NCI-H82 (cell line): ENCODE measurements around the gene MKKS.
A peak's percentile ranks its signal among the peaks of the same experiment; 100 is the strongest.
"Not testable (repeated sequence)": the region's sequence is repeated elsewhere in the genome, so short reads cannot be mapped to it uniquely, and the experiment has no call there.

Source experiments
- DNase-seq: peaks from one replicate; lab custom pipeline; 2025; lab: John Stamatoyannopoulos, UW

MKKS gene

DNA sequence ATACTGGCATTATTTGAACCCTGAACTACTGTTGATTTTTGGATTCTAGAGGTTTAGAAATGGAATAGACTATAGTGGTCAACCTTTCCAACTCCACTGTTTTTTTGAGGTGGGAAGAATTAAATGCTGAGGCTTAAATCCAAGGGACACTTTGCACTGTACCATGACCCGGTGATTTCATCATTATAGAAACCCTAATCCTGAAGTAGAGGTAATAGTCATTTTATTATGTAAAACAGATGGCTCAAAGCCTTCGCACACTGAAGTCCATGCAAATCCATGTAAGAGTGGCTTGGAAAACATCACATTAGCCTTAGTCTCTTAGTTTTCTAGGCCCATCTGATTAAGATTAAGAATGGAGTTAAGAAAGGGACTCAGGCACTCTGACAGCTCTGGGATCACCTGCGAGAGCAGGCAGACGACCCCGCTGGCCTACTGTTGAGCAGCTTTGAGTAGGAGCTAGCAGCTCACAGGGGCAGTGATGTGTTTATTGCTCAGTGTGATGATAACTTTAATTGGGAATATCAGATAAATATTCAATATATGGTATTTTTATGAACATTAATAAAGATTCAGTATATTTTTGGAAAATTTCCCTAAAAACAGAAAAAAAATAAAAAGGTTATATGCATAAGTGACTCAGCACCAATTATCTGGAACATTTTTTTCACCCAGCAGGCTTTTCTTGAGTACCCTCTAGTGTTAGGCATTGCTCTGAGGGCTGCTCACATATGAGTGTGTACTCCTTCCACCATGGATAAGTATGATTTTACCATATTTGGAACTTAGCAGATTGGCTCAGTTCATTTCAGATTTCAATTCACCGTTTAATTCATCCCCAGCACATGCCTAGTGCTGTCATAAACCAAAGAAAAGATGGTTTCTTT, 14.5 kb upstream of the MKKS start:
- peak; percentile 83 for DNase-seq

DNA sequence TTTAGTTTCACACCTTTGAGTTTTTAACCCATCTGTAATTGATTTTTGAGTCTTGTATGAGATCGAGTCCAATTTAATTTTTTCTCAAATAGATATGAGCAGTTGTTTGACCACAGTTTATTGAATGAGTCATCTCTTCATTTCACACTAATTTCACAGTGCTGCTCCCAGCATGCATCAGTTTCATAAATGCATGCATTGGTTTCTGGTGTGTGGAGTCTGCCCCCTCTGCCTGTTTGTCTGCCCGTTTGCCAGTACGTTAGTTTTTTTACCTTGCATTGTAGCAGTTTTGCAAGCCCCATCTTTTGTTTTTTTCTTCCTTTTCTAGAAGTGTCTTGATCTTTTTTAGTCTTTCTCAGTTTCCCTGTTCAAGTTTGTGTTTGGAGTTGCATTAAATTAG, 13.0 kb upstream of the MKKS start:
- no peak for DNase-seq

DNA sequence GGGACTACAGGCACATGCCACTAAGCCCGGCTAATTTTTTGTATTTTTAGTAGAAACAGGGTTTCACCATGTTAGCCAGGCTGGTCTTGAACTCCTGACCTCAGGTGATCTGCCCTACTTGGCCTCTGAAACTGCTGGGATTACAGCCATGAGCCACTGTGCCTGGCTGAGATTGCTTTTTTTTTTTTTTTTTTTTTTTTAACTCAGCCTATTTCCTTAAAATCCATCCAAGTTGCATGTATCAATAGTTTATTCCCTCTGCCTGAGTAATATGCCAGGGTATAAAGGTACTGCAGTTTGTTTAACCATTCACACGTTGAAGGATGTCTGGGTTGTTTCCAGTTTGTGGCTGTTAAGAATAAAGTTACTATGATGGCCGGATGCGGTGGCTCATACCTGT, 11.7 kb upstream of the MKKS start:
- DNase-seq, result no peak

DNA sequence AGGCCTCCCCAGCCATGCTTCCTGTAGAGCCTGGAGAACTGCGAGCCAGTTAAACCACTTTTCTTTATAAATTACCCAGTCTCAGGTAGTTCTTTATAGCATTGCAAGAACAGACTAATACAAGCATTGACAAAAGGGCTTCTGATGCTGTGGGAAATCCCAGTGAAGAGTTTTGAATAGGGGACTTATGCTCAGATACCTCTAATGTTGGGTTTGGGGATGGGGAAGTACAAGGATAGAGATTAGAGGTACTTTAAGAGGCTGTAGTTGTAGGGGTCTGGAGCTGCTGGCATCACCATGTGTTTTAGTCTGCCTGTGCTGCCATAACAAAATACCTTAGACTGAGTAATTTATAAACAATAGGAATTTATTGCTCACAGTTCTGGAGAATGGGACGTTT, 9.9 kb upstream of the MKKS start:
- no peak for DNase-seq

DNA sequence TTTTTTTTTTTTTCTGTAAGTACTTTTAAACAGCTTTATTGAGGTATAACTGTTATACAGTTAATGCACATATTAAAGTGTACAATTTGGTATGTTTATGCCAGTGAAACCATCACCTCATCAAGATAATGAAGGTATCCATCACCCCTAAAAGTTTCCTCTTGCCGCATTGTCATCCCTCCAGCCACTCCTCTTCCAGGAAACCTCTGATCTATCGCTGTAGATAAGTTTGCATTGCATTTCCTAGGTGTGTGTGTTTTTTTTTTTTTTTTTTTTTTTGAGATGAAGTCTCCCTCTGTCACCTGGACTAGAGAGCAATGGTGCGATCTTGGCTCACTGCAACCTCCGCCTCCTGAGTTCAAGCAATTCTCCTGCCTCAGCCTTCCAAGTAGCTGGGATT, 4.2 kb upstream of the MKKS start:
- DNase-seq, result no peak

DNA sequence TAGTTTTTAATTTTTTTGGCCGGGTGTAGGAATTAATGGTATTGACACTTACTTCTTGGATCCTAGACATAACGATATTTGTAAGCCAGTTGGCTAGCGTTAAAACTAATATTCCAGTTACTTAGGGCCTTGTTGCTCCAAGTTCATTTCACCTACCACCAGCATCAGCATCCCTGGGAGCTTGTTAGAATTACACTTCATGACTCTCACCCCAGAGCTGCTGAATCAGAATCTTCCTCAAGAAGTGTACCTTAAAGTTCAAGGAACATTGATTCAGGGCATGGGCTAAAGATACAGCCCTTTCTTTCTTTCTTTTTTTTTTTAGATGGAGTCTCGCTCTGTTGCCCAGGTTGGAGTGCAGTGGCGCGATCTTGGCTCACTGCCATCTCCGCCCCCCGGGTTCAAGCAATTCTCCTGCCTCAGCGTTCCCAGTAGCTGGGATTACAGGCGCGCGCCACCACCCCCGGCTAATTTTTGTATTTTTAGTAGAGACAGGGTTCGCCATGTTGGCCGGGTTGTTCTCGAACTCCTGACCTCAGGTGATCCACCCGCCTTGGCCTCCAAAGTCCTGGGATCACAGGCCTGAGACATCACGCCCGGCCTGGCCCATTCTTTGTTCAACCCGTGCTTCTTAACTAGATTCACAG, 2.2 kb upstream of the MKKS start:
- DNase-seq, result no peak

DNA sequence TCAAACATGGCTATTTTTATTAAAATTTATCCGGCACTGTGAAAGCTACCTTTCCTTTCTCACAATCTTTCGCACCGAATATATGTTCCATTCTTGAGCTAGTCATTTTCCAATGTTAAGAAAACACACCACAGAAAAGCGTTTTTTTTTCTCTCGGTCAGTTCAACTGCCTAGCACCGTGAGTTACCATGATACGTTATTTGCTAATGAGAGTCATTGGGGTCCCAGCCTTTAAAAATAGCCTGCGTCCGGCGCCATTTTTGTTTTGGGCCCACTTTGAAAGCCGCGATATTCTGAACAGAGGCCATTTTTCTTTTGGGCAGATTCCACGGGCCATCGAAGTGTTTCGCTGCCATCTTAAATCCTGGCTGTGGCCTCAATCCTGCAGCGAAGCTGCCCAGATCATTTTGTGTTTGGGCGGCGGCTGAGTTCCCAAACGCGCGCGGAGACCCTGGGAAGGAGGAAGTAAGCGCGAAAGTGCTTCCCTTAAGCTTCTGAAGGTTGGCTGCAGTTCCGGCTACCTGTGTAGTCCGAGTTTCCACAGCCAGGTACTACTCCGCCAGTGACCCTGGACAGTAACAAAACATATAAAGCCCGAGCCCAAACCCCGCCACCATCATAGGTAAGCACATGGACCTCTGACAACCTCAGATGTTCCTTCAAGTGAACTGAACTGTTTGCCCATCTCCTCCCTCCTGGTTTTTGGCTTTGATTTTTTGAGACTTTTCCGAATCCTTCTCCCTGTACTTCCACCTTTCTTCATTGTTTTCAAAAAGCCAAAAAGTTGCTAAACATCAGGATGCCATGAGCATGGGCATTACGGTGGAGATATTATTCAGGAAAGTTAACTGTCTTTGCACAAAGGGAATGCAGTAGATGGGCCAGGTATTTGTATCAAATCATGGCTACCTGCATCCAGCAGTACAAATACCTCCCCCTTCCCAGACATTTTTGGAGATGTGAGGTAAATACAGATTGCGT, 1.1 kb upstream of the MKKS start, which contains the start of gene SLX4IP:
Gene SLX4IP, plus strand, starts transcription at position 474 of the 981 bp plus-strand sequence. CDS start 22,900 bp downstream, outside the sequence.
- peak; percentile 98 for DNase-seq

DNA sequence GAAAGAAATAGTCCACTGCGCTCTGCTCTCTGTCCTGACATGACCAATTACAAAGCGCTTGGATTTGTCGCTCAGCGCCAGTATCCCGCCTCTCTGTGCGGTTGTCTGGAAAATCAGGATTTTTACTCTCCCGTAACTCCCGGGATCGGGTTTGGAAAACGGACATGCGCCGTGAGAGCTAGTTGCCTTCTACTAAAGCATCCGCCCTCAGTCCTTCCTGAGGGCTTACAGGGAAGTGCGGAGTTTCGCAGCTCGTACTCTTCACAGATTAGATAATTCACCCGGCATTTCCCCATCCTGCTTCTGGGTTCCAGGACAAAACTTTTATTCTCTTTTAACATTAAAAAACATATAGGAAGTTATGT, 427 bp upstream of the MKKS start:
- DNase-seq, result peak; percentile 99

DNA sequence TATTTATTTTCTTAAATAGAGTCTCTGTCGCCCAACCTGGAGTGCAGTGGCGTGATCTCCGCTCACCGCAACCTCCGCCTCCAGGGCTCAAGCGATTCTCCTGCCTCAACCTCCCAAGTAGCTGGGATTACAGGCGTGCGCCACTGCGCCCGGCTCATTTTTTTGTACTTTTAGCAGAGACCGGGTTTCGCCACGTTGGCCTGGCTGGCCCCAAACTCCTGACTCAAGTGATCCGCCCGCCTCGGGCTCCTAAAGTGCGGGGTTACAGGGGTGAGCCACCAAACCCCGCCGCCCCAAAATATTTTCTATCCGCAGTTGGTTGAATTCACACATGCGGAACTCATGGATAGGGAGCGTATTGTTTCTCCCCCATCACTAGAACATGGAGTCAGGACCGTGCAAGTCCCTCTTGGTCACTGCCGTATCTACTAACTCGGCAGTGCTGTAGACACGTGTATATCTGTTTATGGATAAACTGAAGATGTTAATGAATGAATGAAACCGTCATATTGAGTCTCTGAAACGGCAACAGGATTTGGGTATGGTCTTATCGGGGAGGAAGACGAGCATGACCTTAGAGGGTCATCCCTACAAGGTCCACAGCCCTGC, 904 bp downstream of the MKKS start:
- no peak for DNase-seq

DNA sequence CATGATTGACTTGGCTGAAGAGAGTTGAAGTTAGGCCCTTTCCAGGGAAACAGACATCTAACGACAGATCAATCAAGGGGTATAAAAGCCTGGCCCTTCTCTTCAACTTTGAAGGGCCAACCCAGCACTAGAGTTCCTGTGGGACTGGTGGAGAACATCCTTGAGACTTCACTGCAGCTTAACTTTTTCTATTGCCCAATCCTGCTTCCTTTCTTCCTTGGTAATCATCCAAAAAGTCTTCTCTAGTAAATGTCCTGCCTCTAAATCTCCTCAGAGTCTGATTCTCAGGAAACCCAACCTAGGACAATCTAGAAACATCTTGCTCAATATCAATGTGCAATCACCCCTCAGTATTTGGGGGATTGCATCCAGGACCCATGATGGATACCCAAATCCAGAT, 1.9 kb downstream of the MKKS start:
- no peak for DNase-seq

DNA sequence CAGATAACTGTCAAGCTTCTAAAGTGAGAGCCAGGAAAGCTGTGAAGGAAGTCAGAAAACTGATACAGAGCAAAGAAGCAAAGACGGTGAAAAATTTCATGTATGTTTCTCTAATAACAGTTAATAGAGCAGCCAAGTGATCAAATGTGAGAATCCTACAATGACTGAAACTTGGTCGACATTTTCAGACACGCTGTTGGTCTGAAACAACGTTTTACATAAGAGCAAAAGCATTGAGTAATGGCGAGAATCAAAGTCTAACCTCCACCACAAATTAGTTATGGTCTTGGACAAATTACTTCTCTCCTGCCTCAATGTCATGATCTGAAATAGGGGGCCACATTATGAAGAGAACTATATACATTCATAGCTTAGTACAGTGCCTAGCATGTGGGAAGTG, 3.3 kb downstream of the MKKS start:
- DNase-seq, result no peak

DNA sequence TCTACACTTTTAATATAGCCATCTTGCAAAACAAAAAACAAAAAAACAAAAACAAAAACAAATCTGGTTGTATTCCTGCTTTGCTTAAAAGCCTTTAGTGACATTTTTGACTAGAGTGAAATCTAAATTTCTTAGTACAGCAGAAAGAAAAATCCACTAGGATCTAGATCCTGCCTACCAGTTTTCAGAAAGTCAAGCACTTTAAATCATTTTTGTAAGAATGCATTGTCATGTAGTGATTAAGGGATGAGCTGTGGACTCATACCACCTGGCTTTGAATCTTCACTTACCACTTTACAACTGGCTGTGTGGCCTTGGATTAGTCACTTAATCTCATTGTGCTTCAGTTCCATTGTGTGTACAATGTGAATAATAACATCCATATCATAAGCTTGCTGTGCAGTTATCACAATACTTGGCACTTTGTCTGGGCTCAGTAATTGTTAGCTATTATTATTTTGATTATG, 4.0 kb downstream of the MKKS start:
- DNase-seq, result peak; percentile 86

DNA sequence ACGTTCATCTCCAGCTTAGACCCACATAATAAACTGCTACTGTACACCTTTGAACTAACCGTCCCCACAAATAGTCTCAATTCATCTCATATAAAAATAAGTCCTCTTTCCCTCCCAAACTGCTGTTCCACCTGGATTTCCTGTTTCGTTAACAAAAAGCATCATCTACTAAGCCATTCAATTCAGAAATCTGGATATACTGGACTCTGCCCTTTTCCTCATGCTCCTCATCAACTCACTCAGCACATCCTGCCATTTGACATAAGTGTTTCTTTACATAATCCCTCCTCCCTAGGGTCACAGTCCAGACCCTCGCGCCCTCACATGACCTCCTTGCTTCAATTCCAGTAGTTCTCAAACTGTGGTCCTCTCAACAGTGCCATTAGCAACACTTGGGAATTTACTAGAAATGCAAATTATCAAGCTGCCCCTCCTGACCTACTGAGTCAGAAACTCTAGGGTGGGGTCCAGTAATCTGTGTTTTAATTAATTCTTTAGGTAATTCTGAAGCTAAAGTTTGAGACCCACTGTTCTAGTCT, 4.5 kb downstream of the MKKS start:
- DNase-seq, result peak; percentile 71

DNA sequence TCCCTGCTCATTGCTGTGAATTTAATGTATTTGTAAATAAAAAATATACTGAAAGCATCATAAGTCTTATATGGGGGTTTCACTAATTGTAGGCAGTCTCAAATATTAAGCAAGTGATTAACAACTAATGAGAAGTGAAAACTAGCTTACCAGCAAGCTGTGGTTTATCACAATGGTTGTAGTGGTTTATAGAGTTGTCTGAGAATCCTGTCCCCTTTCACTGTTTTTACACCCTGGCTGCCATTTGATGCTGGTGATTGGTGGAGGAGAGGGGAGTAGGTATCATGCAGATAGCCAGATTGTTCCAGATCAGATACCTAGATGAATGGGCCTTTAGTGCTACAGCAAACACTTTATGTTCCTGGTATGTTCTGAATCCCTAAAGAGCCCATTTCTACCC, 6.0 kb downstream of the MKKS start:
- DNase-seq, result peak; percentile 5

DNA sequence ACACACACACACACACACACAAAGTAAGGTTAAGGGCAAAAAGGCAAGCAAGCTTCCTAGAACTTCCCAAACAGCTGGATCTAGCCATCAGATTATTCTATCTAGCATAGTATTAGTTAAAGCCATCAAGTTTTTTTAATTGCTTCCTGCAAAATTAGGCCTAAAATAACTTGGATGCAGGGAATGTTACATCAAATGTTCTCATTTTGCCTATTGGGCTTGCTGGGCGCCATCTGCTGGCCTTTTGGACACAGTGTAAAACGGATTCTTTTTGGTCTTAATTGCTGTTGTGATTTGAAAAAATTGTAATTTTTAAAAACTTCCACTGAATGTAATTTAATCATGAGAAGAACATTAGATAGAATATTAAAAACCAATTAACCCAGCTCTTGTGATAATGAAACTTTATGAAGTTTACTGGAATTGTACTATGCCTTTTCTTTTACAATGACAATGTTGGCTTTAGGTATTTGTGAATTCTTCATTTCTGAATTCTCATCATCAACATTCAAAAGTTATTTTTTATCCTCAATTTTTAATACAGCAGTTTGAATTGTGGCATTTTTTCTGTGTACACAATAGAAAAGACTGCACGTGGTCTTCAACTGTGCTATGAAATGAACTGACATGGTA, 6.8 kb downstream of the MKKS start:
- peak; percentile 56 for DNase-seq

DNA sequence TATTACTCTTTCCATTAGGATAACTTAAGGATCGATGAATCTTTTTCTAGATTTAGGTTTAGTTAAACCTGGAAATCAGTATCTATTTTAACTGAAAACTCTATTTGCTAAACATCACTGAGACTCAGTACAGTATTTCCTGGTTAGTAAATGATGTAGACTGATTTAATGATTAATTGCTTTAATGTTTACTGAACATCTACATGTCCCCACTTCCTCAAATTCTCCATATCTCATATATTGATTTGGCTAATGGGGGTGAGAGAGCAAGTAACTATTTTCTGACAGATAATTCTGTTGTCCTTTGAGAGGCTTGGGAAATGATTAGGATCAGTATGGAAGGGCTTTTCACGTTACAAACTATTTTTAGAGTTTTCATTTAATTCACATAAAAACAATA, 10.3 kb downstream of the MKKS start:
- DNase-seq, result no peak

DNA sequence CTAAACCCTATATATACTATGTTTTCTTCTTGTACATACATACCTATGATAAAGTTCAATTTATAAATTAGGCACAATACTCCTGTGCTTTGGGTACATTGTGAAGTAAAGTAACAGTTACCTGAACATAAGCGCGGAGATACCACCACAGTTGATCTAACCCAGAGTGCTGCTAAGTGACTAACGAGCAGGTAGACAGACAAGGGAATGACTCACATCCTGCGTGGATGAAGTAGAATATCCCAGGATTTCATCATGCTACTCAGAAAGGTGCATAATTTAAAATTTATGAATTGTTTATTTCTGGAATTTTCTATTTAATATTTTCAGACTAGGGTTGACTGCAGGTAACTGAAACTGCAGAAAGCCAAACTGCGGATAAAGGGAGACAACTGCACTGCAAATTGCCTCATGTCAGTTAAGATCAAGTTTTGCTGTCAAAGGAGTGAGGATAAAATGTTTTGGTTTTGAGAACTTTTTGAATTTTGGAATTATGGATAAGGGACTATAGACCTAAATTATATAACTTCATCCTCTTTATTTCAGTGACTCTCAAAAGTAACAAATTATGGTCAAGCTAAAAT, 14.4 kb downstream of the MKKS start:
- DNase-seq, result no peak

DNA sequence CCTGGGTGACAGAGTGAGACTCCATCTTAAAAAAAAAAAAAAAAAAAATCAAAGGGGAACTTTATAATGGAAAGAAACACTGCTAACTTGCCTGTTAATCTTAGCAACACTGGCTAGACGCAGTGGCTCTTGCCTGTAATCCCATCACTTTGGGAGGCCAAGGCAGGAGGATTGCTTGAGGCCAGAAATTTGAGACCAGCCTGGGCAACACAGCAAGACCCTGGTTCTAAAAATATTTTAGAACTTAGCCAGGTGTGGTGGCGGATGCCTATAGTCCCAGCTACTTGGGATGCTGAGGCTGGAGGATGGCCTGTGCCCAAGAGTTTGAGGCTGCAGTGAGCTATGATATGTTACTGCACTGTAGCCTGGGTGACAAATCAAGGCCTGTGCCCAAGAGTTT, 16.8 kb downstream of the MKKS start:
- not testable (repeated sequence) for DNase-seq

DNA sequence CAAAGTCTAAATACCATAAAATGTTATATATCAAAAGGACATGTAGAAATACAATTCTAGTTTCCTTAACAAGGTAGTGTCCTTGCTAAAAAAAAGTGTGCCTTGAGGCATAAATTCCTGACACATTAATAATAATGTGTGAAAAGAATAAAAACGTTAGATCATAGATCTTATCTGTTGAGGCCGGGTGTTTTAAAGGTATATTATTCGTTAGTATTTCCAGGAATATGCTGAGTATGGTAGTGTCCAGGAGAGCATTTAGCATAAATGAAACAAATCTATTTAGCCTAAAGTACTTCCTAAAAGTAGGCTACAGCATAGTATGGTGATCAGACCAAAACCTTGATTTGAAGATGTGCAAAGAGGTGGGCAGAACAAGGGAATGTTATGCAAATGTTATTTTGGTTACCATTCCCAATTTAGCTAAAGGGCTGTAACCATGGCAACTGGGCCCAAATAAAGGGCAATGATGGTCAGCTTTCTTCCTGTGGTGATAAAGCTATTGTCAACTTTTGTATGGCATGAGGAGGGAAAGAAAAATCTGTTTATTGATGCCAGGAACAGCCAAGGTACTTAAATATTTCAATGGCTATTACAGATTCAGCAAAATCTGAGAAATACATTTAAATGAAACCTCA, 18.9 kb downstream of the MKKS start:
- no peak for DNase-seq
